Lung (tissue), 16 donors: ENCODE results near the gene PRODH. TPM values are rescaled to one million over a fixed set of nuclear protein-coding genes. Genes with fewer than 3 reads are reported as not detected.
A peak's percentile ranks its signal among the peaks of the same experiment; 100 is the strongest.

Experiments used
- ATAC-seq: fragments of 200-7000 bp; cut with Tn5 transposase; one replicate; pipeline ENCODE4 v1.9.1; 2020; ENCODE audit warnings: moderate number of reproducible peaks; ENCODE audit not compliant: insufficient read depth, low FRiP score
- DNase-seq, 3 donors: peaks; one replicate each; pipeline ENCODE4 v3.0.0-alpha.2; 2013 to 2017
- H3K27ac ChIP-seq, 2 donors: one replicate each; pipeline ENCODE4 v1.5.1; 2013; ENCODE audit warnings: mild to moderate bottlenecking in 2 of 2, moderate library complexity in 2 of 2, control low read depth in 1 of 2, inconsistent platforms in 1 of 2, low read depth in 1 of 2, low read length in 1 of 2
- H3K27me3 ChIP-seq, 3 donors: one replicate each; pipeline ENCODE4 v1.5.1; 2013; ENCODE audit warnings: low read length in 2 of 3; ENCODE audit not compliant: control insufficient read depth in 3 of 3, insufficient read depth in 3 of 3
- H3K36me3 ChIP-seq, 4 donors: one replicate each; pipeline ENCODE4 v1.5.1; 2013; ENCODE audit warnings: low read length in 4 of 4, mild to moderate bottlenecking in 1 of 4, moderate library complexity in 1 of 4; ENCODE audit not compliant: control insufficient read depth in 4 of 4, insufficient read depth in 4 of 4
- H3K4me1 ChIP-seq, 5 donors: one replicate each; pipeline ENCODE4 v1.5.1; 2013; ENCODE audit warnings: low read length in 5 of 5, mild to moderate bottlenecking in 2 of 5, moderate library complexity in 1 of 5; ENCODE audit not compliant: control insufficient read depth in 5 of 5, insufficient read depth in 5 of 5
- H3K4me3 ChIP-seq: one replicate; pipeline ENCODE4 v1.5.1; 2013; ENCODE audit warnings: mild to moderate bottlenecking, control low read depth, moderate library complexity
- H3K9ac ChIP-seq, 2 donors: one replicate each; pipeline ENCODE4 v1.5.1; 2013; ENCODE audit warnings: low read length in 2 of 2, control low read depth in 1 of 2; ENCODE audit not compliant: insufficient read depth in 1 of 2
- H3K9me3 ChIP-seq, 4 donors: one replicate each; pipeline ENCODE4 v1.5.1; 2013; ENCODE audit warnings: low read length in 3 of 4, mild to moderate bottlenecking in 1 of 4, moderate library complexity in 1 of 4; ENCODE audit not compliant: control insufficient read depth in 4 of 4, insufficient read depth in 3 of 4
- CTCF ChIP-seq: IDR thresholded peaks from 2 replicates; pipeline ENCODE4 v1.5.1; 2012; ENCODE audit warnings: mild to moderate bottlenecking; ENCODE audit errors: control extremely low read depth, extremely low read depth
- WGBS, 2 donors: extraction: QIAGEN DNeasy Blood & Tissue Kit; methylation state at CpG; one replicate each; pipeline ENCODE4 v1.1.7; 2013; 5-methylcytosine and 5-hydroxymethylcytosine counted together
- long read RNA-seq, 5 donors: transcript quantifications; one replicate each; lab custom pipeline, GENCODE V29; 2026
- polyA plus RNA-seq, 2 donors: library from polyadenylated mRNA; stranded (reverse); fragments of 200-250 nt; gene quantifications; one replicate each; pipeline ENCODE4 v1.2.1, GENCODE V29; 2013
- total RNA-seq, 2 donors: library from RNA; depleted of rRNA in 1 of 2; stranded (reverse); fragments of >200 nt in 1 of 2; gene quantifications; one replicate each; pipeline ENCODE4 v1.2.1, GENCODE V29; 2014 to 2021
- donor health status: control.
- donor health status: control.
- donor health status: Bipolar disorder and iron deficiency.
- donor health status: healthy.
- donor health status: DM: yes; HTN: yes; CAD: no.

PRODH gene, protein sequence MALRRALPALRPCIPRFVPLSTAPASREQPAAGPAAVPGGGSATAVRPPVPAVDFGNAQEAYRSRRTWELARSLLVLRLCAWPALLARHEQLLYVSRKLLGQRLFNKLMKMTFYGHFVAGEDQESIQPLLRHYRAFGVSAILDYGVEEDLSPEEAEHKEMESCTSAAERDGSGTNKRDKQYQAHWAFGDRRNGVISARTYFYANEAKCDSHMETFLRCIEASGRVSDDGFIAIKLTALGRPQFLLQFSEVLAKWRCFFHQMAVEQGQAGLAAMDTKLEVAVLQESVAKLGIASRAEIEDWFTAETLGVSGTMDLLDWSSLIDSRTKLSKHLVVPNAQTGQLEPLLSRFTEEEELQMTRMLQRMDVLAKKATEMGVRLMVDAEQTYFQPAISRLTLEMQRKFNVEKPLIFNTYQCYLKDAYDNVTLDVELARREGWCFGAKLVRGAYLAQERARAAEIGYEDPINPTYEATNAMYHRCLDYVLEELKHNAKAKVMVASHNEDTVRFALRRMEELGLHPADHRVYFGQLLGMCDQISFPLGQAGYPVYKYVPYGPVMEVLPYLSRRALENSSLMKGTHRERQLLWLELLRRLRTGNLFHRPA
- total RNA-seq: 10 to 100 TPM; 28.7 to 65.7 TPM
- 10 to 100 TPM in 1 of 2 donors, 1 to 10 TPM in 1; 6.6 to 35.8 TPM for polyA plus RNA-seq
- long read RNA-seq, donor 1, transcript PRODH-203 (14 exons, 2,462 nt): major isoform, 7 of 22 reads
- long read RNA-seq, donor 1, partial matches to known transcripts: 14 of 22 reads
- long read RNA-seq, donor 1, other reads (novel, unspliced or antisense): 0 of 22 reads
- long read RNA-seq, donor 2, partial matches to known transcripts: 0 of 1 reads
- long read RNA-seq, donor 2, other reads (novel, unspliced or antisense): 0 of 1 reads
- long read RNA-seq, donor 3, transcript PRODH-203 (14 exons, 2,462 nt): major isoform, 6 of 9 reads
- long read RNA-seq, donor 3, partial matches to known transcripts: 0 of 9 reads
- long read RNA-seq, donor 3, other reads (novel, unspliced or antisense): 0 of 9 reads
- long read RNA-seq, donor 4: 0 reads
- long read RNA-seq, donor 5, transcript PRODH-203 (14 exons, 2,462 nt): major isoform, 12 of 32 reads
- long read RNA-seq, donor 5, partial matches to known transcripts: 17 of 32 reads
- long read RNA-seq, donor 5, other reads (novel, unspliced or antisense): 0 of 32 reads

DNA sequence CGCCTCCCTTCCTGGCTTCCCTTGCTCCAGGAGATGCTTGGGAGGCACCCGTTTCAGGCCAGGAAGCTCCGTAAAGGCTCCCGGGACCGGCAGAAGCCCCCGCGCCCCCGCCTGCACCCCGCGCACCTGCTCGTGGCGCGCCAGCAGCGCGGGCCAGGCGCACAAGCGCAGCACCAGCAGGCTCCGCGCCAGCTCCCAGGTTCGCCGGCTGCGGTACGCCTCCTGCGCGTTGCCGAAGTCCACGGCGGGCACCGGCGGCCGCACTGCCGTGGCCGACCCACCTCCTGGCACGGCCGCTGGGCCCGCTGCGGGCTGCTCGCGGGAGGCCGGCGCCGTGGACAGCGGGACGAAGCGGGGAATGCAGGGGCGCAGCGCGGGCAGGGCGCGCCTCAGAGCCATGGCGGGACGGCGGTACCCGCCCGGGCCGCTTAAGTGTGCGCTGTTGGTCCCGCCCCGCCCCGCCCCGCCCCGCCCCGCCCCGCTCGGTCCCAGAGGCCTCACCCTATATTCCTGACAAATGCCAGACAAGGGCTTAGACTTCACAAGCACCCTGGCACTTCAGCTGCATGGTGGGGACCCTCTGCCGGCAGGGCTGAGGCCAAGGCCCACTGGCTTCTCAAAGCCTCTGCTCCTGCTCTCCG is at the start of gene PRODH:
PRODH (minus strand) TSS at position 405 of the 641 bp plus-strand sequence; CDS start at position 399, 6 bp downstream.
- Histone ChIP-seq H3K9ac (no peak within 1 kb of the TSS), H3K4me3 (no peak within 1 kb of the TSS), H3K36me3 (no peaks in the 10 kb centered on the region), H3K27ac (no peak within 1 kb of the TSS), H3K27me3 (no peaks in the 10 kb centered on the region), H3K4me1 (no peaks in the 10 kb centered on the region), H3K9me3 (no peaks in the 10 kb centered on the region)
- no CpG with 5 or more reads among the region's 67 CpGs for WGBS, 2 donors
- no peak for TF ChIP-seq CTCF
- ATAC-seq: peak; percentile 69
- DNase-seq: no peak

- Histone ChIP-seq H3K27ac (no peak overlapping the region), H3K27me3 (no peaks in the 10 kb centered on the region), H3K9me3 (peaks cover 0 to 4% (median 2%) of the 10 kb centered on the region in 4 donors), H3K36me3 (no peaks in the 10 kb centered on the region), H3K4me1 (no peaks in the 10 kb centered on the region), H3K9ac (no peak overlapping the region), H3K4me3 (no peak overlapping the region)
- 94 to 96% methylated on average over 21 of the region's 21 CpGs for WGBS, 2 donors
- TF ChIP-seq CTCF: no peak
- no peak for DNase-seq
- ATAC-seq: no peak
Observed at GRCh38 chr22:18985780-18986179, 49.7 kb upstream of the PRODH start.

DNA sequence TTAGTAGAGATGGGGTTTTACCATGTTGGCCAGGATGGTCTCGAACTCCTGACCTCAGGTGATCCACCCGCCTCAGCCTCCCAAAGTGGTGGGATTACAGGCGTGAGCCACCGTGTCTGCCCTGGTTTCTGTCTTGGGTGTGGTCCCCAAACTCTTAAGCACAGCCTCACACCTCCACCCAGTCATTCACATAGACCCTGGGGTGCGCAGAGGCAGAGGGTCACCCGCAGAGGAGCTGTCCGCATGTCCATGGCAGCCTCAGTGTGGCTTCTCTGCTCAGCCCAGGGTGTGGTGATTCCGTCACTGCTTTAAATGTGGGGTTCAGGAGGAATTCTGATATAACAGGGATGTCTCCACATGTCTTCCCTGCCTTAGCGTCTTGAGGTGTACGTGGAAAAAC is 48.5 kb upstream of the PRODH start:
- WGBS, 2 donors: 87 to 90% methylated on average over 10 of the region's 10 CpGs
- ATAC-seq (no peak), DNase-seq (no peak)
- Histone ChIP-seq H3K27me3 (no peaks in the 10 kb centered on the region), H3K4me3 (no peak overlapping the region), H3K9ac (no peak overlapping the region), H3K27ac (no peak overlapping the region), H3K4me1 (no peaks in the 10 kb centered on the region), H3K36me3 (no peaks in the 10 kb centered on the region), H3K9me3 (peaks cover 0 to 10% (median 4%) of the 10 kb centered on the region in 4 donors)
- TF ChIP-seq CTCF: no peak
